ENCODE measurements around the gene HYLS1. TPM values are rescaled to one million over a fixed set of nuclear protein-coding genes. Genes with fewer than 3 reads are reported as not detected.

The HYLS1 gene
- total and polyA plus RNA-seq, 9 of the 15 experiments (the other 6 are each of a cell fraction or from before 2014, with no cell fraction given), result 2.7 to 8.2 (median 4.8) TPM

DNA sequence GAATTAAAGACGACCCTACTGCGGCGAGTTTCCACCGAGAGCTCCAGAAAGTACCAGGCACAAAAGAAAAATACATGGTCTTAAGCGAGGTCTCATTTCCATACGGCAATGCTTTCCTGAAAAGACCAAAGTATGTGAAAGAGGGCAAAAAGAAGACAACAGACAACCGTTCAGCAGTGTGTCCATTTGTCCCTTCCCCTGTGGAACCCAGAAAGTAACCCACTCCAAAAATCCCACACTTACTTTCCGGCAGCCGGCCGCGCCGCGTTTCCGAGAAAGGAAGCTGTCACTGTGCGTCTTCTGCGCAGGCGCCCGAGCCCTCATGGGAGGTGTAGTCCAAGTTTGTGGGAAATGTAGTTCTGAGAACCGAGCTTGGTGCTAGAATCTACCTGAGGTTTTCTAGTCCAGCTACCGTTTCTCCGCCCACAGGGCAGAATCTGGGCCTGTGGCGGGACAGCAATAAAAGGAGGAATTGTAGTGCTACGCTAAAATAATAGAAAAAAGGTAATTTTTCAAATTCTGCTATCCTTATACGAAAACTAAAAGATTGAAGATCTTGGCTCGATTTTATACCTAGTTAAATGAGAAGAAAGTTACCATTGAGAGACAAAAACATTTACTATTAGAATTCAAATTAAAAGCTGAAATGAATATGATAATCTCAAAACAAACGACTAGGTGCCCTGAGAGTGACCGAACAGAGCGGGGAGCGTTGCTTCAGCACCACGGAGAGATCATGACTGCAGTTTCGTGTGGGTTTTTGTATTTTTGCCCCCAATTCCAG is 15.7 kb downstream of the HYLS1 start, which contains the start of gene PUS3 (continued):
- TF ChIP-seq CHCHD3 (CRISPR knock-in tag; IDR thresholded peaks at IDR 0.05), result 0 out of 2 replicates have a peak, but pooled peaks have one; percentile 67
- TF ChIP-seq CXXC5 (CRISPR knock-in tag; IDR thresholded peaks at IDR 0.05), result peak; percentile 92
- TF ChIP-seq, protein P1, sequence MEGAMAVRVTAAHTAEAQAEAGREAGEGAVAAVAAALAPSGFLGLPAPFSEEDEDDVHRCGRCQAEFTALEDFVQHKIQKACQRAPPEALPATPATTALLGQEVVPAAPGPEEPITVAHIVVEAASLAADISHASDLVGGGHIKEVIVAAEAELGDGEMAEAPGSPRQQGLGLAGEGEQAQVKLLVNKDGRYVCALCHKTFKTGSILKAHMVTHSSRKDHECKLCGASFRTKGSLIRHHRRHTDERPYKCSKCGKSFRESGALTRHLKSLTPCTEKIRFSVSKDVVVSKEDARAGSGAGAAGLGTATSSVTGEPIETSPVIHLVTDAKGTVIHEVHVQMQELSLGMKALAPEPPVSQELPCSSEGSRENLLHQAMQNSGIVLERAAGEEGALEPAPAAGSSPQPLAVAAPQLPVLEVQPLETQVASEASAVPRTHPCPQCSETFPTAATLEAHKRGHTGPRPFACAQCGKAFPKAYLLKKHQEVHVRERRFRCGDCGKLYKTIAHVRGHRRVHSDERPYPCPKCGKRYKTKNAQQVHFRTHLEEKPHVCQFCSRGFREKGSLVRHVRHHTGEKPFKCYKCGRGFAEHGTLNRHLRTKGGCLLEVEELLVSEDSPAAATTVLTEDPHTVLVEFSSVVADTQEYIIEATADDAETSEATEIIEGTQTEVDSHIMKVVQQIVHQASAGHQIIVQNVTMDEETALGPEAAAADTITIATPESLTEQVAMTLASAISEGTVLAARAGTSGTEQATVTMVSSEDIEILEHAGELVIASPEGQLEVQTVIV (CRISPR knock-in tag; IDR thresholded peaks at IDR 0.05; ENCODE audit: borderline replicate concordance), result peak; percentile 85
- no peak for TF ChIP-seq PHB (CRISPR knock-in tag; IDR thresholded peaks at IDR 0.05)
- peak; percentile 39; the same call in 1 of the 2 replicates for TF ChIP-seq ZNF589 (CRISPR knock-in tag; IDR thresholded peaks at IDR 0.05; ENCODE audit: low read depth)
- TF ChIP-seq, protein P2, sequence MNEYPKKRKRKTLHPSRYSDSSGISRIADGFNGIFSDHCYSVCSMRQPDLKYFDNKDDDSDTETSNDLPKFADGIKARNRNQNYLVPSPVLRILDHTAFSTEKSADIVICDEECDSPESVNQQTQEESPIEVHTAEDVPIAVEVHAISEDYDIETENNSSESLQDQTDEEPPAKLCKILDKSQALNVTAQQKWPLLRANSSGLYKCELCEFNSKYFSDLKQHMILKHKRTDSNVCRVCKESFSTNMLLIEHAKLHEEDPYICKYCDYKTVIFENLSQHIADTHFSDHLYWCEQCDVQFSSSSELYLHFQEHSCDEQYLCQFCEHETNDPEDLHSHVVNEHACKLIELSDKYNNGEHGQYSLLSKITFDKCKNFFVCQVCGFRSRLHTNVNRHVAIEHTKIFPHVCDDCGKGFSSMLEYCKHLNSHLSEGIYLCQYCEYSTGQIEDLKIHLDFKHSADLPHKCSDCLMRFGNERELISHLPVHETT (CRISPR knock-in tag; conservative IDR thresholded peaks at IDR 0.05 in 1 of 2, IDR thresholded peaks at IDR 0.05 in 1 of 2), result no peak
- TF ChIP-seq RFX5 (IDR thresholded peaks at IDR 0.05; ENCODE audit: low read depth, low read length), result no peak
- TF ChIP-seq NFXL1 (CRISPR knock-in tag; IDR thresholded peaks at IDR 0.05), result no peak
- peak; percentile 91 for TF ChIP-seq MIER1 (IDR thresholded peaks at IDR 0.05; ENCODE audit: low read depth)
- peak in 2 of 3 experiments; percentile 24 to 63 for TF ChIP-seq YY1 (IDR thresholded peaks at IDR 0.05; ENCODE audit: borderline replicate concordance in 1 of 3, control insufficient read depth in 1 of 3, extremely low read depth in 1 of 3, insufficient read depth in 3 of 3, insufficient read length in 1 of 3, insufficient replicate concordance in 2 of 3, low read depth in 1 of 3, low read length in 2 of 3)
- 0 out of 2 replicates have a peak, but pooled peaks have one; percentile 4 for TF ChIP-seq C11orf30 (IDR thresholded peaks at IDR 0.05; ENCODE audit: low read depth)
- TF ChIP-seq ELF1 (tag; IDR thresholded peaks at IDR 0.05), result 0 out of 2 replicates have a peak, but pooled peaks have one; percentile 44
- TF ChIP-seq ZKSCAN8 (CRISPR knock-in tag; IDR thresholded peaks at IDR 0.05), result no peak

Data from K562 (cell line).